Keratinocyte (primary cell): ENCODE measurements around the gene ETV3.

Source experiments
- EZH2 ChIP-seq: IDR thresholded peaks from one replicate; pipeline ENCODE4 v1.6.1; 2012; ENCODE audit warnings: inconsistent platforms, mild to moderate bottlenecking, low read length, moderate library complexity
- TF ChIP-seq, protein P1 (sequence below), 3 experiments: IDR thresholded peaks in 1 of 3; conservative IDR thresholded peaks in 1 of 3; optimal IDR thresholded peaks in 1 of 3; 2 replicates in 2 of 3; 3 replicates in 1 of 3; pipeline versions ENCODE3 to v1.5.1; 2011; ENCODE audit warnings: low read length in 3 of 3, mild to moderate bottlenecking in 3 of 3, moderate library complexity in 2 of 3, control low read depth in 1 of 3, inconsistent platforms in 1 of 3; ENCODE audit not compliant: insufficient read depth in 2 of 3; ENCODE audit errors: extremely low read depth in 1 of 3

GRCh38 chr1:157095551-157095950 lies 42.6 kb downstream of the ETV3 start:
- TF ChIP-seq, protein P1, sequence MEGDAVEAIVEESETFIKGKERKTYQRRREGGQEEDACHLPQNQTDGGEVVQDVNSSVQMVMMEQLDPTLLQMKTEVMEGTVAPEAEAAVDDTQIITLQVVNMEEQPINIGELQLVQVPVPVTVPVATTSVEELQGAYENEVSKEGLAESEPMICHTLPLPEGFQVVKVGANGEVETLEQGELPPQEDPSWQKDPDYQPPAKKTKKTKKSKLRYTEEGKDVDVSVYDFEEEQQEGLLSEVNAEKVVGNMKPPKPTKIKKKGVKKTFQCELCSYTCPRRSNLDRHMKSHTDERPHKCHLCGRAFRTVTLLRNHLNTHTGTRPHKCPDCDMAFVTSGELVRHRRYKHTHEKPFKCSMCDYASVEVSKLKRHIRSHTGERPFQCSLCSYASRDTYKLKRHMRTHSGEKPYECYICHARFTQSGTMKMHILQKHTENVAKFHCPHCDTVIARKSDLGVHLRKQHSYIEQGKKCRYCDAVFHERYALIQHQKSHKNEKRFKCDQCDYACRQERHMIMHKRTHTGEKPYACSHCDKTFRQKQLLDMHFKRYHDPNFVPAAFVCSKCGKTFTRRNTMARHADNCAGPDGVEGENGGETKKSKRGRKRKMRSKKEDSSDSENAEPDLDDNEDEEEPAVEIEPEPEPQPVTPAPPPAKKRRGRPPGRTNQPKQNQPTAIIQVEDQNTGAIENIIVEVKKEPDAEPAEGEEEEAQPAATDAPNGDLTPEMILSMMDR (optimal IDR thresholded peaks at IDR 0.05 in 1 of 3, IDR thresholded peaks at IDR 0.05 in 1 of 3, conservative IDR thresholded peaks at IDR 0.05 in 1 of 3; ENCODE audit: extremely low read depth in 1 of 3, insufficient read depth in 2 of 3, low read length in 3 of 3), result no peak
- TF ChIP-seq EZH2, result no peak
